Measurements from ENCODE around the gene PIGC. TPM values are rescaled to one million over a fixed set of nuclear protein-coding genes. Genes with fewer than 3 reads are reported as not detected.

The PIGC gene
- total RNA-seq, 2 experiments from 2014 or later: 18.5 to 20.1 TPM

DNA sequence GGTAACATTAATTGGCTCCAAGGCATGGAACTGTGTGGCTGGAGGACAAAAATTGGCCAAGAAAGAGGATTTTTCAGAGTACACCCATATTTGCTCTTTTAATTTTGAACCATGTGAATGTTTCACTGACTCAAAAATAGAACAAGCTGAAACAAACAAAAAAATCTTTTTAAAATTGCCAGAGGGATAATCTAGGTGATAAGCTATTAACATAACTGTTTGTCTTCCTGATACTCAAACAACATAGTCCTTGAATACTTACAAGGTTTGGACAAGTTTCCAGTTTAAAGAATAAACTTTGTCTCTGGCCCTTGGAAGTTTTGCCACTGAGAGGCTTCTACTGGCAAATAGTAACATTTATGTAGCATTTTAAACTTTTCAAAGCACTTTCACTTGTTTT, 30.0 kb upstream of the PIGC start:
- H3K27ac Mint-ChIP-seq: no peak overlapping the region
- no peak for DNase-seq
- no peaks in the 10 kb centered on the region for H3K36me3 Mint-ChIP-seq
- no peaks in the 10 kb centered on the region for H3K9me3 Mint-ChIP-seq
- H3K27me3 Mint-ChIP-seq: peaks cover 8% of the 10 kb centered on the region
- H3K4me3 Mint-ChIP-seq: no peak overlapping the region
- H3K4me1 Mint-ChIP-seq: peaks cover 2% of the 10 kb centered on the region

- Mint-ChIP-seq H3K27ac (no peak overlapping the region), H3K36me3 (no peaks in the 10 kb centered on the region), H3K4me1 (peaks cover 2% of the 10 kb centered on the region), H3K4me3 (no peak overlapping the region), H3K27me3 (peaks cover 8% of the 10 kb centered on the region), H3K9me3 (no peaks in the 10 kb centered on the region)
- DNase-seq: no peak
Observed at GRCh38 chr1:172473302-172473701, 29.4 kb upstream of the PIGC start.

DNA sequence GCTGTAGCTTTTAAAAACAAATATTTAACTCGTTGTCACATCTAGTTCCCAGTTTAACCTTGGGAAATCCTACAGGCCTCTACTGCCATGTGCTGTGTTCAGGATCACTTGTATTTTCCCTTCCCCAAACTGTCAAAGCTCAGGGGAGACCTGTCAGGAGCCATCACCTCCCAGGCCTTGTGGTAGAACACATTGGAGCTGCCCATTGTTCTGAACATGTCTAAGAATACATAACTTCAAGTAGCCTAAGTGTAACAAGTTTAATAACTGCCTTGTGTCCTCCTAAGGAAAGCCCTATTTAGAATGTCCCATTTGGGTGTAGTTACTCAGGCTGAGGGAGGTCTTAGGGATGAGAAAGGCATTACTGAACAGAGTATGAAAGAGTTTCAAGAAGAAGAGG, 28.6 kb upstream of the PIGC start:
- DNase-seq: no peak
- Mint-ChIP-seq H3K36me3 (no peaks in the 10 kb centered on the region), H3K4me3 (no peak overlapping the region), H3K4me1 (no peaks in the 10 kb centered on the region), H3K27me3 (peaks cover 8% of the 10 kb centered on the region), H3K9me3 (no peaks in the 10 kb centered on the region), H3K27ac (no peak overlapping the region)

- DNase-seq: no peak
- no peaks in the 10 kb centered on the region for H3K9me3 Mint-ChIP-seq
- H3K4me3 Mint-ChIP-seq: no peak overlapping the region
- H3K27ac Mint-ChIP-seq: no peak overlapping the region
- H3K36me3 Mint-ChIP-seq: no peaks in the 10 kb centered on the region
- no peaks in the 10 kb centered on the region for H3K4me1 Mint-ChIP-seq
- peaks cover 8% of the 10 kb centered on the region for H3K27me3 Mint-ChIP-seq
Observed at GRCh38 chr1:172471666-172472065, 27.8 kb upstream of the PIGC start.

- H3K27ac Mint-ChIP-seq: no peak overlapping the region
- no peaks in the 10 kb centered on the region for H3K36me3 Mint-ChIP-seq
- H3K9me3 Mint-ChIP-seq: no peaks in the 10 kb centered on the region
- DNase-seq: no peak
- no peak overlapping the region for H3K4me3 Mint-ChIP-seq
- H3K27me3 Mint-ChIP-seq: peaks cover 8% of the 10 kb centered on the region
- no peaks in the 10 kb centered on the region for H3K4me1 Mint-ChIP-seq
Observed at GRCh38 chr1:172470149-172470548, 26.3 kb upstream of the PIGC start.

DNA sequence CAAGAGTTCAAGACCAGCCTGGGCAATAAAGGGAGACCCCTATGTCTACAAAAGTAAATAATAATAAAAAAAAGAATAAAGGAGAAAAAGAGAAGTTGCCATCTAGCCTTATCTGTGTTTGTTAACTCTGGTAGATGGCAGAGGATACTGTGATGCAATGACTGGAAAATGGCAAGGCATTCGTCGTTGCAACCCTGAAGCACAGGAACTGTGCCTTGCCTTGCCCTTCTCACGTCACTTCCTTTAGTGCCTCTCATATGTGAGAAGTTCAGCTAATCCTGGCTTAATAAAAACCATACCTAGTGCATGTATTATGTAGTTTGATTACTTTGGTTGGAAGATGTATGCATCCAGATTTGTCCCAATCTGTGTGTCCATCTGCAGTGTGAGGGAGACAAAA, 25.8 kb upstream of the PIGC start:
- H3K36me3 Mint-ChIP-seq: no peaks in the 10 kb centered on the region
- H3K27ac Mint-ChIP-seq: no peak overlapping the region
- peaks cover 8% of the 10 kb centered on the region for H3K27me3 Mint-ChIP-seq
- no peaks in the 10 kb centered on the region for H3K4me1 Mint-ChIP-seq
- DNase-seq: no peak
- H3K4me3 Mint-ChIP-seq: no peak overlapping the region
- H3K9me3 Mint-ChIP-seq: no peaks in the 10 kb centered on the region

- H3K27me3 Mint-ChIP-seq: peaks cover 4% of the 10 kb centered on the region
- no peak overlapping the region for H3K4me3 Mint-ChIP-seq
- no peaks in the 10 kb centered on the region for H3K9me3 Mint-ChIP-seq
- no peaks in the 10 kb centered on the region for H3K36me3 Mint-ChIP-seq
- H3K4me1 Mint-ChIP-seq: no peaks in the 10 kb centered on the region
- H3K27ac Mint-ChIP-seq: no peak overlapping the region
- DNase-seq: no peak
Observed at GRCh38 chr1:172468296-172468695, 24.4 kb upstream of the PIGC start.

DNA sequence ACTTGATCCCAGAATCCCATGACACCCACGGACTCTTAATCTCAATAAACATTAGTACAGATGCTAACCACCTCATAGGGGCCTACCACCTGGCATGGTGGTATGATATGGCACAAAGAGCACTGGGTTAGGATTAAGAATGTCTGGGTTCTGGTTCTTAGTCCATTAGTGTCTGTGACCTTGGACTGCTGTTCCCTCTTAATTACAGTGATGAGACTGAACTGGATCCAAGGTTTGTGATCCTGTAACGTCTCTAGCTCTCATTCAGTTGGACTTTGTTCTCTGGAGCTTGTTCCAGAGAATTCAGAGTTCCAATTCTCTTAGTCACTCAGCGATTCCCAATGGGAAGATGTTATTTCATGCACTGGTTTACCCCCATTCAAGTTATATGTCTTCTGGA, 23.6 kb upstream of the PIGC start:
- H3K36me3 Mint-ChIP-seq: no peaks in the 10 kb centered on the region
- H3K4me1 Mint-ChIP-seq: no peaks in the 10 kb centered on the region
- no peak for DNase-seq
- H3K27ac Mint-ChIP-seq: no peak overlapping the region
- H3K9me3 Mint-ChIP-seq: no peaks in the 10 kb centered on the region
- H3K4me3 Mint-ChIP-seq: no peak overlapping the region
- peaks cover 4% of the 10 kb centered on the region for H3K27me3 Mint-ChIP-seq

DNA sequence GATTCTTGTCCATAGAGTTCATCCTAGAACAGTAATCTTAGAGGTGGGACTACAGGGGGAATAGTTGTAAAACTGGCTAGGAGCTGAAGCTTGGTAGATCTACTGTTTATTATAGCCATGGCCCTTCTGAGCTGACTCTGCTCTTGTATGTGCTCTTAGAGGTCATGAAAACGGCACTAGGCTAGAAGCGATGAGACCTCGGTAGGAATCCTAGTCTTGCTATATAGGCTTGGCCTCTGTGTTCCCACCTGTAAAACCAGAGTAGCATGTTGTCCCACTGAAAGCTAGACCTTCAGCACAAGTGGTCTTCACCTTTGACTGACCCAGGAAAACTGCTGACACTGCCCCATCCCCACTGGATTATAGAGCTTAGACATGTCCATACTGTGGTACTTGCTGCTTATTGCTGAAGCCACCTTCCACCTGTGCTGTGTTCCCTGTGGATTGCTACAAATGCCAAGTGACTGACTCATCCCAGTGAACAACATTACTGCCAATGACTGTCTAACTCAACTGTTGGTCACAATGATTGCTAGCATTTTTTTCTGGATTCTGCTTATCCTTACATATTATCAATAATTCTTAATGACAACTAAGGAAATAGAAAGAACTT, 23.0 kb upstream of the PIGC start:
- no peaks in the 10 kb centered on the region for H3K4me1 Mint-ChIP-seq
- DNase-seq: no peak
- H3K27ac Mint-ChIP-seq: no peak overlapping the region
- H3K27me3 Mint-ChIP-seq: peaks cover 4% of the 10 kb centered on the region
- H3K9me3 Mint-ChIP-seq: no peaks in the 10 kb centered on the region
- H3K36me3 Mint-ChIP-seq: no peaks in the 10 kb centered on the region
- H3K4me3 Mint-ChIP-seq: no peak overlapping the region

GRCh38 chr1:172465617-172466016, 21.7 kb upstream of the PIGC start:
- Mint-ChIP-seq H3K27ac (no peak overlapping the region), H3K9me3 (no peaks in the 10 kb centered on the region), H3K36me3 (no peaks in the 10 kb centered on the region), H3K4me1 (no peaks in the 10 kb centered on the region), H3K27me3 (peaks cover 4% of the 10 kb centered on the region), H3K4me3 (no peak overlapping the region)
- DNase-seq: no peak

DNA sequence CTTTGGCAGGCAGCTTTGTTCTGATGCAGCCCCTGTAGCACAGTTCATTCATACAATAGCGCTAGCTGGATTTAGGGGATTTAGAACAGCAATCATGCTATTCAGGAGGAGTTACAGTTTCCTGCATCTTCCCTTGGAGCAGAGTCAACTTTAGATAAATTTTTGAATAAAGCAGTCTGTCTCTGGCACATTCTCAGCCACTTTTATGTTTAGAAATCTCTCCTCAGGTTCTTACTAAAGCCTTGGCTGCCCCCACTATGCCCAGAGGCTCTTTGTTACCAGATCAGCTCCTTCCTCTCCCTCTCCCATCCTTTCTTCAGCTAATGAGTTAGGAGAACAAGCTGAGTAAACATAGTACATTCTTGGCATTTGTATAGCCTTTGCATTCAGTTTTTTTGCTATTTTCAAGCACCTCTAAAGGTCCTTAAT, 17.0 kb upstream of the PIGC start:
- H3K36me3 Mint-ChIP-seq: no peaks in the 10 kb centered on the region
- no peaks in the 10 kb centered on the region for H3K4me1 Mint-ChIP-seq
- no peak overlapping the region for H3K27ac Mint-ChIP-seq
- DNase-seq: no peak
- H3K9me3 Mint-ChIP-seq: no peaks in the 10 kb centered on the region
- H3K4me3 Mint-ChIP-seq: no peak overlapping the region
- H3K27me3 Mint-ChIP-seq: no peaks in the 10 kb centered on the region

- DNase-seq: no peak
- Mint-ChIP-seq H3K4me1 (no peaks in the 10 kb centered on the region), H3K9me3 (no peaks in the 10 kb centered on the region), H3K36me3 (no peaks in the 10 kb centered on the region), H3K4me3 (no peak overlapping the region), H3K27ac (no peak overlapping the region), H3K27me3 (peaks cover under 1% of the 10 kb centered on the region)
Observed at GRCh38 chr1:172460177-172460576, 16.3 kb upstream of the PIGC start.

GRCh38 chr1:172457479-172458130, 13.7 kb upstream of the PIGC start:
- no peaks in the 10 kb centered on the region for H3K9me3 Mint-ChIP-seq
- no peak for DNase-seq
- no peak overlapping the region for H3K27ac Mint-ChIP-seq
- H3K36me3 Mint-ChIP-seq: no peaks in the 10 kb centered on the region
- no peak overlapping the region for H3K4me3 Mint-ChIP-seq
- peaks cover 5% of the 10 kb centered on the region for H3K27me3 Mint-ChIP-seq
- peaks cover 2% of the 10 kb centered on the region for H3K4me1 Mint-ChIP-seq

- Mint-ChIP-seq H3K4me1 (peaks cover 3% of the 10 kb centered on the region), H3K4me3 (no peak overlapping the region), H3K9me3 (no peaks in the 10 kb centered on the region), H3K27ac (no peak overlapping the region), H3K36me3 (no peaks in the 10 kb centered on the region), H3K27me3 (peaks cover 5% of the 10 kb centered on the region)
- no peak for DNase-seq
Observed at GRCh38 chr1:172456344-172456769, 12.5 kb upstream of the PIGC start.

DNA sequence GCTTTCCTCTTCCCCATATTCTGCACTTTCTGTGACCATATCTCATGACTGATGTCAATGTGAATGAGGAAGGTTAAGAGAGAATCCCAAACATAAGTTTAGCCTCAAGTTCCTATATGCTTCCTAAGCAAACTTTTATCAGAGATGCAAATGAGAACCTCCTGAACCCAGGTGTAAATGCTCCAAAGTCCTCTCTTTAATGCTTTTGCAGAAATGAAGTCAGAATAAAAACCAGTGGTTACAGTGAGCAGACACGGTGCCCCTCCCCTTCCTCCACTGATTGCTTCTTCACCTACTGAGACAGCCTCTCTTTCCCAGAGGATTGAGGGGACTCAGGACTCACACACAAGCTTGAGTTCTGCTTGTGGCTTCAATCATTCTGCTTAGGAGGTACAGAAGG, 11.6 kb upstream of the PIGC start:
- no peak overlapping the region for H3K4me3 Mint-ChIP-seq
- no peaks in the 10 kb centered on the region for H3K36me3 Mint-ChIP-seq
- H3K27ac Mint-ChIP-seq: no peak overlapping the region
- no peaks in the 10 kb centered on the region for H3K9me3 Mint-ChIP-seq
- no peak for DNase-seq
- H3K4me1 Mint-ChIP-seq: peaks cover 12% of the 10 kb centered on the region
- peaks cover 5% of the 10 kb centered on the region for H3K27me3 Mint-ChIP-seq

GRCh38 chr1:172453607-172454006, 9.7 kb upstream of the PIGC start:
- no peak for DNase-seq
- Mint-ChIP-seq H3K4me1 (peaks cover 19% of the 10 kb centered on the region), H3K9me3 (no peaks in the 10 kb centered on the region), H3K27me3 (peaks cover 5% of the 10 kb centered on the region), H3K27ac (no peak overlapping the region), H3K36me3 (no peaks in the 10 kb centered on the region), H3K4me3 (no peak overlapping the region)

Measured in activated naive CD8-positive, alpha-beta T cell treated with anti-CD3 and anti-CD28 coated beads for 36 hours (primary cell).